GM12878 (cell line): ENCODE results near the gene PI4KB. TPM values are rescaled to one million over a fixed set of nuclear protein-coding genes. Genes with fewer than 3 reads are reported as not detected.
A peak's percentile ranks its signal among the peaks of the same experiment; 100 is the strongest.

Experiments
- BRCA1 ChIP-seq: IDR thresholded peaks from 2 replicates; pipeline ENCODE4 v1.6.1; 2011; ENCODE audit warnings: low read depth, low read length, improper control_type of control experiment
- CHD1 ChIP-seq: IDR thresholded peaks from 2 replicates; pipeline ENCODE4 v1.6.1; 2012; ENCODE audit warnings: low read depth, low read length, improper control_type of control experiment
- CREM ChIP-seq: IDR thresholded peaks from 2 replicates; pipeline ENCODE4 v1.6.1; 2014; ENCODE audit warnings: antibody characterized with exemption, low read depth
- FOXK2 ChIP-seq: fragments of 450-650 bp; IDR thresholded peaks from 2 replicates; pipeline ENCODE4 v1.6.1; 2017; ENCODE audit warnings: mild to moderate bottlenecking, moderate library complexity
- FOXM1 ChIP-seq: IDR thresholded peaks from 2 replicates; pipeline ENCODE4 v1.6.1; 2012; ENCODE audit warnings: low read depth, mild to moderate bottlenecking, inconsistent platforms, low read length, moderate library complexity
- GABPA ChIP-seq: IDR thresholded peaks from 2 replicates; pipeline ENCODE4 v1.6.1; 2014; ENCODE audit warnings: antibody characterized with exemption, low read depth, mild to moderate bottlenecking, inconsistent platforms
- LARP7 ChIP-seq: fragments of 450-650 bp; IDR thresholded peaks from 2 replicates; pipeline ENCODE4 v1.6.1; 2017; ENCODE audit warnings: mild to moderate bottlenecking
- POLR2A ChIP-seq: IDR thresholded peaks from 2 replicates; pipeline ENCODE4 v1.6.1; 2011; ENCODE audit warnings: low read depth, mild to moderate bottlenecking, low read length
- SIX5 ChIP-seq: IDR thresholded peaks from 2 replicates; pipeline ENCODE4 v1.6.1; 2011; ENCODE audit warnings: mild to moderate bottlenecking, low read depth, low read length, moderate library complexity; ENCODE audit not compliant: severe bottlenecking
- SMAD5 ChIP-seq: IDR thresholded peaks from 2 replicates; pipeline ENCODE4 v1.6.1; 2016; ENCODE audit warnings: antibody characterized with exemption, low read depth
- SRF ChIP-seq, 2 experiments: IDR thresholded peaks; 2 replicates each; pipeline ENCODE4 v1.6.1; 2011; ENCODE audit warnings: low read depth in 2 of 2, low read length in 2 of 2, mild to moderate bottlenecking in 1 of 2, moderate library complexity in 1 of 2
- SUPT20H ChIP-seq: IDR thresholded peaks from 2 replicates; pipeline ENCODE4 v1.6.1; 2011; ENCODE audit warnings: low read depth, mild to moderate bottlenecking, low read length, moderate library complexity, borderline replicate concordance; ENCODE audit not compliant: control insufficient read depth
- TBL1XR1 ChIP-seq: IDR thresholded peaks from 2 replicates; pipeline ENCODE4 v1.6.1; 2012; ENCODE audit warnings: low read depth, low read length, improper control_type of control experiment
- TCF7 ChIP-seq: IDR thresholded peaks from 2 replicates; pipeline ENCODE4 v1.6.1; 2014; ENCODE audit warnings: antibody characterized with exemption, borderline replicate concordance
- ZBED1 ChIP-seq: IDR thresholded peaks from 2 replicates; pipeline ENCODE4 v1.6.1; 2016; ENCODE audit warnings: borderline replicate concordance
- ZSCAN29 ChIP-seq: fragments of 450-650 bp; IDR thresholded peaks from 2 replicates; pipeline ENCODE4 v1.6.1; 2017; ENCODE audit warnings: mild to moderate bottlenecking, moderate library complexity
- polyA plus RNA-seq, 11 experiments: library from polyadenylated mRNA; depleted of rRNA in 4 of 11; unstranded in 6 of 11; stranded (reverse) in 5 of 11; fragments of >200 nt; fragmentation: Nextera tagmentation in 4 of 11; fragmentation: Illumina TruSeq in 1 of 11; extraction: Ambion mirVana in 4 of 11; extraction: Trizol in 1 of 11; gene quantifications; 1 replicate in 1 of 11; 2 replicates in 10 of 11; pipeline versions ENCODE4 v1.2.1 to v1.2.3, GENCODE V29; 2011 to 2016; ENCODE audit warnings: inconsistent platforms in 2 of 11, missing spikeins in 2 of 11, low read depth in 1 of 11
- total RNA-seq, 4 experiments: library from RNA; depleted of rRNA in 3 of 4; stranded (reverse); fragments of >200 nt in 3 of 4; fragmentation: Illumina TruSeq in 1 of 4; extraction: Trizol in 1 of 4; gene quantifications; 2 replicates each; pipeline versions ENCODE4 v1.2.1 to v1.2.3, GENCODE V29; 2013 to 2021
- TF ChIP-seq, protein P1 (sequence below): fragments of 450-650 bp; formaldehyde crosslinking; IDR thresholded peaks from 2 replicates; pipeline ENCODE4 v1.4.0; 2022; ENCODE audit warnings: mild to moderate bottlenecking, moderate library complexity
- TF ChIP-seq, protein P2 (sequence below): IDR thresholded peaks from 2 replicates; pipeline ENCODE4 v1.6.1; 2012; ENCODE audit warnings: low read length, inconsistent platforms
- TF ChIP-seq, protein P3 (sequence below): IDR thresholded peaks from 2 replicates; pipeline ENCODE4 v1.6.1; 2011; ENCODE audit warnings: mild to moderate bottlenecking, low read depth, low read length, moderate library complexity; ENCODE audit not compliant: insufficient replicate concordance
- TF ChIP-seq, protein P4 (sequence below): fragments of 450-650 bp; IDR thresholded peaks from 2 replicates; pipeline ENCODE4 v1.6.1; 2014; ENCODE audit warnings: mild to moderate bottlenecking
- TF ChIP-seq, protein P5 (sequence below): fragments of 450-650 bp; formaldehyde crosslinking; IDR thresholded peaks from 2 replicates; pipeline ENCODE4 v1.4.0; 2020; ENCODE audit warnings: mild to moderate bottlenecking, moderate library complexity

PI4KB gene
- total and polyA plus RNA-seq, 10 of the 15 experiments (the other 5 are each of a cell fraction or from before 2014, with no cell fraction given): 3.3 to 88.3 (median 51.7) TPM

DNA sequence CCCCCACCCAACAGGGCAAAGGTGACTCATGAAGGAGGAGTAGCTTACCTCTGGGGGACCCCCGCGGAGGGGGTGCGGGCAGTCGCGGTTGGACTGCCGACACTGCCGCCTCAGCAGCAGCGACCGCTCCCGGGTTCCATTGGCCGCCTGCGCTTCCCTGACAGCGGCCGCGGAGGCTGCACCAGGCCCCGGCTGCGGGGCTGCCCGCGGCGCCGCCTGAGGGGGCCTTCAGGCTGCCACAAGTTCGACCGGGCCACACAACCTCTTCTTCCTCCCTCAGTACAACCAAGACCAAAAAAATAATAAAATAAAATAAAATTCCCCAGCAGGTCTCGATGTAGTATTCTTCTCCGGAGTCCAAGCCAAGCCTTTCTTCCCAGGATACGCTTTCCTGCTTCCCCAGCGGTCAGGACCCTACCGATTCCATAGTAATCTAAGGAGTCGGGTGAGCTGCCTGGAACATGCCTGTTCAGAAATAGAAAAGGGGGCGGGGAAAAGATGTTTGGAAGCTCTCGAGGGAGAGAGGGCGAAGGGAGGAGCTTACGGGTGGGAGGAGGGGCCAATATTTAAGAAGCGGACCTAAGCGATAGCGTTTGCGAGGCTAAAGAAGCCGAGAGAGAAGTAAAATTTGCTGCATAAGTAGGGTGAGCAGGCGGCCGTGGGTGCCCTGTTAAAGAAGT is at the start of gene PI4KB (continued):
- no peak for TF ChIP-seq SIX5
- 0 out of 4 replicates have a peak, but pooled peaks of 1 of the 2 experiments have one; percentile 4 for TF ChIP-seq SRF (IDR thresholded peaks at IDR 0.05; ENCODE audit: low read depth in 2 of 2, low read length in 2 of 2)
- TF ChIP-seq, protein P1, sequence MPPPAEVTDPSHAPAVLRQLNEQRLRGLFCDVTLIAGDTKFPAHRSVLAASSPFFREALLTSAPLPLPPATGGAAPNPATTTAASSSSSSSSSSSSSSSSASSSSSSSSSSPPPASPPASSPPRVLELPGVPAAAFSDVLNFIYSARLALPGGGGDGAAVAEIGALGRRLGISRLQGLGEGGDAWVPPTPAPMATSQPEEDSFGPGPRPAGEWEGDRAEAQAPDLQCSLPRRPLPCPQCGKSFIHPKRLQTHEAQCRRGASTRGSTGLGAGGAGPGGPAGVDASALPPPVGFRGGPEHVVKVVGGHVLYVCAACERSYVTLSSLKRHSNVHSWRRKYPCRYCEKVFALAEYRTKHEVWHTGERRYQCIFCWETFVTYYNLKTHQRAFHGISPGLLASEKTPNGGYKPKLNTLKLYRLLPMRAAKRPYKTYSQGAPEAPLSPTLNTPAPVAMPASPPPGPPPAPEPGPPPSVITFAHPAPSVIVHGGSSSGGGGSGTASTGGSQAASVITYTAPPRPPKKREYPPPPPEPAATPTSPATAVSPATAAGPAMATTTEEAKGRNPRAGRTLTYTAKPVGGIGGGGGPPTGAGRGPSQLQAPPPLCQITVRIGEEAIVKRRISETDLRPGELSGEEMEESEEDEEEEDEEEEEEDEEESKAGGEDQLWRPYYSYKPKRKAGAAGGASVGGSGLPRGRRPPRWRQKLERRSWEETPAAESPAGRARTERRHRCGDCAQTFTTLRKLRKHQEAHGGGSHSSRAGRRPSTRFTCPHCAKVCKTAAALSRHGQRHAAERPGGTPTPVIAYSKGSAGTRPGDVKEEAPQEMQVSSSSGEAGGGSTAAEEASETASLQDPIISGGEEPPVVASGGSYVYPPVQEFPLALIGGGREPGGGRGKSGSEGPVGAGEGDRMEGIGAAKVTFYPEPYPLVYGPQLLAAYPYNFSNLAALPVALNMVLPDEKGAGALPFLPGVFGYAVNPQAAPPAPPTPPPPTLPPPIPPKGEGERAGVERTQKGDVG (CRISPR knock-in tag): no peak
- TF ChIP-seq FOXK2: no peak
- TF ChIP-seq, protein P2, sequence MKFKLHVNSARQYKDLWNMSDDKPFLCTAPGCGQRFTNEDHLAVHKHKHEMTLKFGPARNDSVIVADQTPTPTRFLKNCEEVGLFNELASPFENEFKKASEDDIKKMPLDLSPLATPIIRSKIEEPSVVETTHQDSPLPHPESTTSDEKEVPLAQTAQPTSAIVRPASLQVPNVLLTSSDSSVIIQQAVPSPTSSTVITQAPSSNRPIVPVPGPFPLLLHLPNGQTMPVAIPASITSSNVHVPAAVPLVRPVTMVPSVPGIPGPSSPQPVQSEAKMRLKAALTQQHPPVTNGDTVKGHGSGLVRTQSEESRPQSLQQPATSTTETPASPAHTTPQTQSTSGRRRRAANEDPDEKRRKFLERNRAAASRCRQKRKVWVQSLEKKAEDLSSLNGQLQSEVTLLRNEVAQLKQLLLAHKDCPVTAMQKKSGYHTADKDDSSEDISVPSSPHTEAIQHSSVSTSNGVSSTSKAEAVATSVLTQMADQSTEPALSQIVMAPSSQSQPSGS: no peak
- TF ChIP-seq BRCA1: no peak
- TF ChIP-seq, protein P3, sequence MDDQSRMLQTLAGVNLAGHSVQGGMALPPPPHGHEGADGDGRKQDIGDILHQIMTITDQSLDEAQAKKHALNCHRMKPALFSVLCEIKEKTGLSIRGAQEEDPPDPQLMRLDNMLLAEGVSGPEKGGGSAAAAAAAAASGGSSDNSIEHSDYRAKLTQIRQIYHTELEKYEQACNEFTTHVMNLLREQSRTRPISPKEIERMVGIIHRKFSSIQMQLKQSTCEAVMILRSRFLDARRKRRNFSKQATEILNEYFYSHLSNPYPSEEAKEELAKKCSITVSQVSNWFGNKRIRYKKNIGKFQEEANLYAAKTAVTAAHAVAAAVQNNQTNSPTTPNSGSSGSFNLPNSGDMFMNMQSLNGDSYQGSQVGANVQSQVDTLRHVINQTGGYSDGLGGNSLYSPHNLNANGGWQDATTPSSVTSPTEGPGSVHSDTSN: no peak
- TF ChIP-seq, protein P4, sequence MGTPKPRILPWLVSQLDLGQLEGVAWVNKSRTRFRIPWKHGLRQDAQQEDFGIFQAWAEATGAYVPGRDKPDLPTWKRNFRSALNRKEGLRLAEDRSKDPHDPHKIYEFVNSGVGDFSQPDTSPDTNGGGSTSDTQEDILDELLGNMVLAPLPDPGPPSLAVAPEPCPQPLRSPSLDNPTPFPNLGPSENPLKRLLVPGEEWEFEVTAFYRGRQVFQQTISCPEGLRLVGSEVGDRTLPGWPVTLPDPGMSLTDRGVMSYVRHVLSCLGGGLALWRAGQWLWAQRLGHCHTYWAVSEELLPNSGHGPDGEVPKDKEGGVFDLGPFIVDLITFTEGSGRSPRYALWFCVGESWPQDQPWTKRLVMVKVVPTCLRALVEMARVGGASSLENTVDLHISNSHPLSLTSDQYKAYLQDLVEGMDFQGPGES: no peak
- TF ChIP-seq ZBED1: no peak
- TF ChIP-seq TCF7: no peak
- TF ChIP-seq TBL1XR1: no peak
- TF ChIP-seq GABPA: no peak
- TF ChIP-seq, protein P5, sequence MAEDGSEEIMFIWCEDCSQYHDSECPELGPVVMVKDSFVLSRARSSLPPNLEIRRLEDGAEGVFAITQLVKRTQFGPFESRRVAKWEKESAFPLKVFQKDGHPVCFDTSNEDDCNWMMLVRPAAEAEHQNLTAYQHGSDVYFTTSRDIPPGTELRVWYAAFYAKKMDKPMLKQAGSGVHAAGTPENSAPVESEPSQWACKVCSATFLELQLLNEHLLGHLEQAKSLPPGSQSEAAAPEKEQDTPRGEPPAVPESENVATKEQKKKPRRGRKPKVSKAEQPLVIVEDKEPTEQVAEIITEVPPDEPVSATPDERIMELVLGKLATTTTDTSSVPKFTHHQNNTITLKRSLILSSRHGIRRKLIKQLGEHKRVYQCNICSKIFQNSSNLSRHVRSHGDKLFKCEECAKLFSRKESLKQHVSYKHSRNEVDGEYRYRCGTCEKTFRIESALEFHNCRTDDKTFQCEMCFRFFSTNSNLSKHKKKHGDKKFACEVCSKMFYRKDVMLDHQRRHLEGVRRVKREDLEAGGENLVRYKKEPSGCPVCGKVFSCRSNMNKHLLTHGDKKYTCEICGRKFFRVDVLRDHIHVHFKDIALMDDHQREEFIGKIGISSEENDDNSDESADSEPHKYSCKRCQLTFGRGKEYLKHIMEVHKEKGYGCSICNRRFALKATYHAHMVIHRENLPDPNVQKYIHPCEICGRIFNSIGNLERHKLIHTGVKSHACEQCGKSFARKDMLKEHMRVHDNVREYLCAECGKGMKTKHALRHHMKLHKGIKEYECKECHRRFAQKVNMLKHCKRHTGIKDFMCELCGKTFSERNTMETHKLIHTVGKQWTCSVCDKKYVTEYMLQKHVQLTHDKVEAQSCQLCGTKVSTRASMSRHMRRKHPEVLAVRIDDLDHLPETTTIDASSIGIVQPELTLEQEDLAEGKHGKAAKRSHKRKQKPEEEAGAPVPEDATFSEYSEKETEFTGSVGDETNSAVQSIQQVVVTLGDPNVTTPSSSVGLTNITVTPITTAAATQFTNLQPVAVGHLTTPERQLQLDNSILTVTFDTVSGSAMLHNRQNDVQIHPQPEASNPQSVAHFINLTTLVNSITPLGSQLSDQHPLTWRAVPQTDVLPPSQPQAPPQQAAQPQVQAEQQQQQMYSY (CRISPR knock-in tag): no peak
- peak; percentile 83 for TF ChIP-seq POLR2A
- TF ChIP-seq FOXM1: no peak
- TF ChIP-seq SMAD5: peak; percentile 66; the same call in 1 of the 2 replicates
- TF ChIP-seq ZSCAN29: no peak
- no peak for TF ChIP-seq CHD1
- no peak for TF ChIP-seq SUPT20H
- no peak for TF ChIP-seq LARP7
- TF ChIP-seq CREM: no peak
